ENCODE data around the gene HPS4. TPM values are rescaled to one million over a fixed set of nuclear protein-coding genes. Genes with fewer than 3 reads are reported as not detected.
A peak's percentile ranks its signal among the peaks of the same experiment; 100 is the strongest.

The HPS4 gene
- total RNA-seq, 1 donor from 2014 or later: 29.5 TPM

- no peak for TF ChIP-seq CTCF (IDR thresholded peaks at IDR 0.05; ENCODE audit: insufficient read depth, low read length, severe bottlenecking)
- Histone ChIP-seq H3K27me3 (ENCODE audit: control insufficient read depth, insufficient read depth, low read length) (peaks cover 4% of the 10 kb centered on the region), H3K4me3 (ENCODE audit: low read depth, low read length) (no peak overlapping the region), H3K36me3 (ENCODE audit: control insufficient read depth, insufficient read depth, low read length) (no peaks in the 10 kb centered on the region)
- DNase-seq (ENCODE audit: low read depth) (no peak), FAIRE-seq (no peak)
Measured at GRCh38 chr22:26406118-26406517, 77.5 kb downstream of the HPS4 start.

GRCh38 chr22:26404851-26405421 is 78.6 kb downstream of the HPS4 start:
- TF ChIP-seq CTCF (IDR thresholded peaks at IDR 0.05; ENCODE audit: insufficient read depth, low read length, severe bottlenecking): no peak
- no peak for DNase-seq (ENCODE audit: low read depth)
- peak; percentile 84 for FAIRE-seq
- H3K27me3 ChIP-seq (ENCODE audit: control insufficient read depth, insufficient read depth, low read length): peaks cover 4% of the 10 kb centered on the region
- H3K4me3 ChIP-seq (ENCODE audit: low read depth, low read length): no peak overlapping the region
- H3K36me3 ChIP-seq (ENCODE audit: control insufficient read depth, insufficient read depth, low read length): no peaks in the 10 kb centered on the region

GRCh38 chr22:26401726-26402125 is 81.9 kb downstream of the HPS4 start:
- Histone ChIP-seq H3K4me3 (ENCODE audit: low read depth, low read length) (no peak overlapping the region), H3K27me3 (ENCODE audit: control insufficient read depth, insufficient read depth, low read length) (peaks cover 4% of the 10 kb centered on the region), H3K36me3 (ENCODE audit: control insufficient read depth, insufficient read depth, low read length) (no peaks in the 10 kb centered on the region)
- TF ChIP-seq CTCF (IDR thresholded peaks at IDR 0.05; ENCODE audit: insufficient read depth, low read length, severe bottlenecking): no peak
- no peak for FAIRE-seq
- DNase-seq (ENCODE audit: low read depth): no peak

Other genes starting within 250 kb of the HPS4 start
- gene ASPHD2, start 54.5 kb downstream of the HPS4 start, total RNA-seq: 3.4 and 3.8 TPM in 2 replicates
- 13.3 and 26.6 TPM in 2 replicates for gene SRRD, start 94 bp upstream of the HPS4 start, total RNA-seq
- gene TFIP11, start 28.7 kb upstream of the HPS4 start, total RNA-seq: 30.9 and 36.9 TPM in 2 replicates
- 18.4 and 24.1 TPM in 2 replicates for gene TPST2, start 106.3 kb upstream of the HPS4 start, total RNA-seq
- not detected in 2 replicates for gene CRYBB1, start 134.2 kb upstream of the HPS4 start, total RNA-seq
- not detected in 2 replicates for gene CRYBA4, start 138.2 kb upstream of the HPS4 start, total RNA-seq
- 0.53 and 0.64 TPM in 2 replicates for gene MIAT, start 173.8 kb upstream of the HPS4 start, total RNA-seq

Data from bronchial epithelial cell (primary cell).